ENCODE measurements around the gene RHOBTB3.
"Not testable (repeated sequence)": the region's sequence is repeated elsewhere in the genome, so short reads cannot be mapped to it uniquely, and the experiment has no call there.

DNA sequence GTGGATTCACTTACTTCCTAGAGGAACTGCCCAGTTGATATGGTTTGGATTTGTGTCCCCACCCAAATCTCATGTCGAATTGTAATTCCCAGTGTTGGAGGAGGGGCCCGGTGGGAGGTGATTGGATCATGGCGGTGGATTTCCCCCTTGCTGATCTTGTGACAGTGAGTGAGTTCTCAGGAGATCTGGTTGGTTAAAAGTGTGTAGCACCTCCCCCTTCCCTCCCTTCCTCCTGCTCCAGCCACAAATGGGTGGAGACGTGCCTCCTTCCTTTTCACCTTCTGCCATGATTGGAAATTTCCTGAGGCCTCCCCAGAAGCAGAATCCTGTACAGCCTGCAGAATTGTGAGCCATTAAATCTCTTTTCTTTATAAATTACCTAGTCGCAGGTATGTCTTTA lies 17.9 kb upstream of the RHOBTB3 start:
- not testable (repeated sequence) for TF ChIP-seq JUND (IDR thresholded peaks at IDR 0.05); EZH2phosphoT487 (IDR thresholded peaks at IDR 0.05; ENCODE audit: borderline replicate concordance); EGR1 (IDR thresholded peaks at IDR 0.05; ENCODE audit: low read depth); SIN3A (IDR thresholded peaks at IDR 0.05; ENCODE audit: low read depth); ZFX (IDR thresholded peaks at IDR 0.05); POLR2A (IDR thresholded peaks at IDR 0.05; ENCODE audit: borderline replicate concordance, extremely low read depth, insufficient read depth, insufficient read length)
- TF ChIP-seq, protein P1, sequence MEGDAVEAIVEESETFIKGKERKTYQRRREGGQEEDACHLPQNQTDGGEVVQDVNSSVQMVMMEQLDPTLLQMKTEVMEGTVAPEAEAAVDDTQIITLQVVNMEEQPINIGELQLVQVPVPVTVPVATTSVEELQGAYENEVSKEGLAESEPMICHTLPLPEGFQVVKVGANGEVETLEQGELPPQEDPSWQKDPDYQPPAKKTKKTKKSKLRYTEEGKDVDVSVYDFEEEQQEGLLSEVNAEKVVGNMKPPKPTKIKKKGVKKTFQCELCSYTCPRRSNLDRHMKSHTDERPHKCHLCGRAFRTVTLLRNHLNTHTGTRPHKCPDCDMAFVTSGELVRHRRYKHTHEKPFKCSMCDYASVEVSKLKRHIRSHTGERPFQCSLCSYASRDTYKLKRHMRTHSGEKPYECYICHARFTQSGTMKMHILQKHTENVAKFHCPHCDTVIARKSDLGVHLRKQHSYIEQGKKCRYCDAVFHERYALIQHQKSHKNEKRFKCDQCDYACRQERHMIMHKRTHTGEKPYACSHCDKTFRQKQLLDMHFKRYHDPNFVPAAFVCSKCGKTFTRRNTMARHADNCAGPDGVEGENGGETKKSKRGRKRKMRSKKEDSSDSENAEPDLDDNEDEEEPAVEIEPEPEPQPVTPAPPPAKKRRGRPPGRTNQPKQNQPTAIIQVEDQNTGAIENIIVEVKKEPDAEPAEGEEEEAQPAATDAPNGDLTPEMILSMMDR (IDR thresholded peaks at IDR 0.05 in 2 of 3, conservative IDR thresholded peaks at IDR 0.05 in 1 of 3; ENCODE audit: borderline replicate concordance in 1 of 3, insufficient read depth in 1 of 3, low read depth in 2 of 3, low read length in 2 of 3) = not testable (repeated sequence)
- TF ChIP-seq, protein P2, sequence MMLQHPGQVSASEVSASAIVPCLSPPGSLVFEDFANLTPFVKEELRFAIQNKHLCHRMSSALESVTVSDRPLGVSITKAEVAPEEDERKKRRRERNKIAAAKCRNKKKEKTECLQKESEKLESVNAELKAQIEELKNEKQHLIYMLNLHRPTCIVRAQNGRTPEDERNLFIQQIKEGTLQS (IDR thresholded peaks at IDR 0.05) = not testable (repeated sequence)
